ENCODE results near the gene ERP27. TPM values are rescaled to one million over a fixed set of nuclear protein-coding genes. Genes with fewer than 3 reads are reported as not detected.

The ERP27 gene
- polyA plus RNA-seq, 1 donor (not counting 4 experiments of a cell fraction or from before 2014, with no cell fraction given): 0.18 TPM

DNA sequence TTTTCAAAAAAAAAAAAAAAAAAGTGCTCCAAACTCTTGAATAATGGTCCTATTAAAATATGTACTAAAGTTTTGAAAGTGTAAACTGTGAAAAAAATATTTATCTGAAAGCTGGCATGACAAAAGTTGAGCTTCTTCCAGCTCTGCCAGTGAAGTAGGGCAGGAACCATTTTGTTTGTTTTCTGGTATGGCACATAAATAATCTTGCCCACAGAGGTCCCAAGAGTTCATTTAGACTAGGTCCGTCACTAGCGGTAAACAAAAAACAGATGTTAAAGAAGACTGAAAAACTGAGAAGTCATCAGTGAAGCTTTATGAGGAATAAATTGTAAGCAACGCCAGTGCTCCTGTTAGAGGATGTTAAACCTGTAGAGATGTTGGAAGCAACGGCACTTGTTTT is 7.0 kb downstream of the ERP27 start:
- FAIRE-seq (no peak), DNase-seq (ENCODE audit: low read depth, low spot score) (no peak)
- no peaks in the 10 kb centered on the region for H3K9me3 ChIP-seq (ENCODE audit: control insufficient read depth, low read depth, low read length)
- H3K9me1 ChIP-seq (ENCODE audit: control insufficient read depth, extremely low read depth, insufficient read depth, low read length): no peaks in the 10 kb centered on the region
- H3K36me3 ChIP-seq (ENCODE audit: control insufficient read depth in 2 of 2, extremely low read depth in 1 of 2, insufficient read depth in 2 of 2, low read length in 2 of 2): no peaks in the 10 kb centered on the region
- H3K27ac ChIP-seq (ENCODE audit: control insufficient read depth, insufficient read depth, low read length): no peak overlapping the region
- no peaks in the 10 kb centered on the region for H3K79me2 ChIP-seq (ENCODE audit: control insufficient read depth, insufficient read depth, low read length)
- H2AFZ ChIP-seq (ENCODE audit: control insufficient read depth, low read length): no peak overlapping the region
- H3K4me1 ChIP-seq (ENCODE audit: control insufficient read depth, extremely low read depth, insufficient read depth, low read length): peaks cover 13% of the 10 kb centered on the region
- no peaks in the 10 kb centered on the region for H4K20me1 ChIP-seq (ENCODE audit: control insufficient read depth, extremely low read depth, insufficient read depth, low read length)
- no peaks in the 10 kb centered on the region for H3K27me3 ChIP-seq (ENCODE audit: control insufficient read depth, extremely low read depth, insufficient read depth, low read length)
- TF ChIP-seq EZH2 (IDR thresholded peaks at IDR 0.05; ENCODE audit: low read length): no peak
- TF ChIP-seq, protein P1, sequence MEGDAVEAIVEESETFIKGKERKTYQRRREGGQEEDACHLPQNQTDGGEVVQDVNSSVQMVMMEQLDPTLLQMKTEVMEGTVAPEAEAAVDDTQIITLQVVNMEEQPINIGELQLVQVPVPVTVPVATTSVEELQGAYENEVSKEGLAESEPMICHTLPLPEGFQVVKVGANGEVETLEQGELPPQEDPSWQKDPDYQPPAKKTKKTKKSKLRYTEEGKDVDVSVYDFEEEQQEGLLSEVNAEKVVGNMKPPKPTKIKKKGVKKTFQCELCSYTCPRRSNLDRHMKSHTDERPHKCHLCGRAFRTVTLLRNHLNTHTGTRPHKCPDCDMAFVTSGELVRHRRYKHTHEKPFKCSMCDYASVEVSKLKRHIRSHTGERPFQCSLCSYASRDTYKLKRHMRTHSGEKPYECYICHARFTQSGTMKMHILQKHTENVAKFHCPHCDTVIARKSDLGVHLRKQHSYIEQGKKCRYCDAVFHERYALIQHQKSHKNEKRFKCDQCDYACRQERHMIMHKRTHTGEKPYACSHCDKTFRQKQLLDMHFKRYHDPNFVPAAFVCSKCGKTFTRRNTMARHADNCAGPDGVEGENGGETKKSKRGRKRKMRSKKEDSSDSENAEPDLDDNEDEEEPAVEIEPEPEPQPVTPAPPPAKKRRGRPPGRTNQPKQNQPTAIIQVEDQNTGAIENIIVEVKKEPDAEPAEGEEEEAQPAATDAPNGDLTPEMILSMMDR (optimal IDR thresholded peaks at IDR 0.05 in 1 of 3, IDR thresholded peaks at IDR 0.05 in 1 of 3, conservative IDR thresholded peaks at IDR 0.05 in 1 of 3; ENCODE audit: extremely low read depth in 1 of 3, insufficient read depth in 2 of 3, low read length in 3 of 3): no peak
- H3K4me3 ChIP-seq (ENCODE audit: control insufficient read depth in 2 of 3, extremely low read depth in 1 of 3, insufficient read depth in 2 of 3, low read depth in 1 of 3, low read length in 3 of 3): no peak overlapping the region
- dilution Hi-C loops (cut with MboI; ENCODE audit: extremely low pct_ligation_motif_present, low sequenced_read_pairs): no loop called here
- H3K9ac ChIP-seq (ENCODE audit: control insufficient read depth, extremely low read depth, insufficient read depth, low read length): no peak overlapping the region
- no peak overlapping the region for H3K4me2 ChIP-seq (ENCODE audit: control insufficient read depth, extremely low read depth, insufficient read depth, low read depth, low read length)

DNA sequence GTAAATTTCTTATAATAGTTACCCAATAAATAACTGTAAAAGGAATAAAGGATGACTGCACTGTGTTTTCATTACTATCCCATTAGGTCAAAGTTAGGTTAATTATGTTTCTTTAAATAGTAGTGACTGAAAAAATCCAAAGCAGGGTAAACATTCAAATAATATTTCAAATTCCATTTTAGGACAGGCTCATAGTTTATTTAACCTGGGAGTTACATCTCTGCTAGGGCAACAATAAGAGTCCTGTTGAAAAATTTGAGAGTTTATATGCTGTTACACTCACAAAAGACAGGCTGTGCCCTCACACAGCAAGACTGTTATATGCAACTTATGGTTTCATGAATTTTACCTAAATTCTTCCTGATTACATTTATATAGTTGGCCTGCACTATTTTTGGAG is 8.0 kb downstream of the ERP27 start:
- dilution Hi-C loops (cut with MboI; ENCODE audit: extremely low pct_ligation_motif_present, low sequenced_read_pairs): no loop called here
- no peak overlapping the region for H3K4me3 ChIP-seq (ENCODE audit: control insufficient read depth in 2 of 3, extremely low read depth in 1 of 3, insufficient read depth in 2 of 3, low read depth in 1 of 3, low read length in 3 of 3)

More for the DNA sequence above, 8.0 kb downstream of the ERP27 start:
- H3K27ac ChIP-seq (ENCODE audit: control insufficient read depth, insufficient read depth, low read length): no peak overlapping the region
- H3K9me3 ChIP-seq (ENCODE audit: control insufficient read depth, low read depth, low read length): no peaks in the 10 kb centered on the region
- no peak overlapping the region for H3K4me2 ChIP-seq (ENCODE audit: control insufficient read depth, extremely low read depth, insufficient read depth, low read depth, low read length)
- FAIRE-seq: no peak
- no peaks in the 10 kb centered on the region for H3K27me3 ChIP-seq (ENCODE audit: control insufficient read depth, extremely low read depth, insufficient read depth, low read length)
- TF ChIP-seq, protein P1 (optimal IDR thresholded peaks at IDR 0.05 in 1 of 3, IDR thresholded peaks at IDR 0.05 in 1 of 3, conservative IDR thresholded peaks at IDR 0.05 in 1 of 3; ENCODE audit: extremely low read depth in 1 of 3, insufficient read depth in 2 of 3, low read length in 3 of 3): no peak
- no peak for TF ChIP-seq EZH2 (IDR thresholded peaks at IDR 0.05; ENCODE audit: low read length)
- no peaks in the 10 kb centered on the region for H4K20me1 ChIP-seq (ENCODE audit: control insufficient read depth, extremely low read depth, insufficient read depth, low read length)
- H2AFZ ChIP-seq (ENCODE audit: control insufficient read depth, low read length): no peak overlapping the region
- H3K9me1 ChIP-seq (ENCODE audit: control insufficient read depth, extremely low read depth, insufficient read depth, low read length): no peaks in the 10 kb centered on the region
- H3K4me1 ChIP-seq (ENCODE audit: control insufficient read depth, extremely low read depth, insufficient read depth, low read length): peaks cover 13% of the 10 kb centered on the region
- H3K79me2 ChIP-seq (ENCODE audit: control insufficient read depth, insufficient read depth, low read length): no peaks in the 10 kb centered on the region
- no peak overlapping the region for H3K9ac ChIP-seq (ENCODE audit: control insufficient read depth, extremely low read depth, insufficient read depth, low read length)
- DNase-seq (ENCODE audit: low read depth, low spot score): no peak
- no peaks in the 10 kb centered on the region for H3K36me3 ChIP-seq (ENCODE audit: control insufficient read depth in 2 of 2, extremely low read depth in 1 of 2, insufficient read depth in 2 of 2, low read length in 2 of 2)

Measured in keratinocyte (primary cell).